ENCODE results near the gene MAP7D1. TPM values are rescaled to one million over a fixed set of nuclear protein-coding genes. Genes with fewer than 3 reads are reported as not detected.
"Not testable (repeated sequence)": the region's sequence is repeated elsewhere in the genome, so short reads cannot be mapped to it uniquely, and the experiment has no call there.

The MAP7D1 gene
- total RNA-seq, 1 donor from 2014 or later = 166 TPM

DNA sequence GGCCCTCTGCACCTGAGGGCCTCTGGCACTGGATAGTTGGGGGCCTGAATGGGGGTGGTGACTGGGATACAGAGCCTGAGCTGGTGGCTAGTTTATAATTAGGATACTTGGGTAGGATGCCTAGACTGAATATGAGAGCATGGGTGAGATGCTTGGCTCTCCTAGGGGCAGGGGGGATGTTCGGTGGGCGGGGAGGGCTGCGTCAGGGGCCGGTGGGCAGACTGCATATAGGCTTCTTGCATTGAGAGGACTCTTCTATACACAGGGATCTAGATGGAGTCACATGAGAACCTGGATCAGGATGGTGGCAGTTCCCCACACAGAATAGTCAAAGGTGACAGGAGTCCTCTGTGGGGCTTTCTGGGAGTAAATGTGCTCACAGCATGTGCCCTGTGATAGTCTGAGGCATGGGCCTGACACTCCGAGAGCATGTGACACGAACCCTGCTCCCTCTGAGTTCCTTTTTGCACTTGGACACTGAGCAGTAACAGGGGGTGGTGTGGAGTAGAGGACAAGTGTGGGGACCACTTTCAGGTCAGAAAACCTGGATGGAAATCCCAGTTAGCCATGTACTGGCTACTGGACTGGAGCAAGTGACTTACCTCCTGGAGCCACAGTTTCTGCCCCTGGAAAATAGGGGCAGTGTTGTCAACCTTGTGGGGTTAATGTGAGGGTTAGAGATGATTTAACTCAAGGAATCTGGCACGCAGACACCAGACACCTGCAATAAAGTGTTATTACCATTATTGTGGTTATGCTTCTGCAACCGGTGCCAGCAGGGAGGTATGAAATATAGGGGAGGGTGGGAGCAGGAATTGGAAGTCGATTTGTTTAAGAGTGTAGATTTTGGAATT, 2.2 kb downstream of the MAP7D1 start:
- DNase-seq (ENCODE audit: low read depth, low spot score) = no peak
- Mint-ChIP-seq H3K27me3 (ENCODE audit: low read depth) (no peaks in the 10 kb centered on the region), H3K4me1 (peaks cover 75% of the 10 kb centered on the region), H3K9me3 (no peaks in the 10 kb centered on the region), H3K4me3 (peak overlapping the region; percentile 95), H3K27ac (ENCODE audit: unreplicated experiment) (peak overlapping the region; percentile 27), H3K36me3 (ENCODE audit: low read depth) (peaks cover 4% of the 10 kb centered on the region)
- TF ChIP-seq CTCF (conservative IDR thresholded peaks at IDR 0.05) = no peak

DNA sequence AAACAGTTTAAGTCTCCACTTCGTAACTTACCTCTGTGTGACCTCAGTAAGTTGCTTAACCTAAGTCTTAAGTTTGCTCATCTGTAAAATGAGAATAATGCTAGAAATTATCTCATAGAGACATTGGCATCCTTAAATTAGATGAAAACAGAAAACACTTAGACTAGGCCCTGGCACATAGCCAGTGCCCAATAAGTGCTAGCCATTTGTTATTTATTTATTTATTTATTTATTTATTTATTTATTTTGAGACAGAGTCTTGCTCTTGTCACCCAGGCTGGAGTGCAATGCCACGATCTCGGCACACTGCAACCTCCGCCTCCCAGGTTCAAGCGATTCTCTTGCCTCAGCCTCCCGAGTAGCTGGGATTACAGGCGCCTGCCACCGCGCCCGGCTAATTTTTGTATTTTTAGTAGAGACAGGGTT, 2.9 kb downstream of the MAP7D1 start:
- H3K4me1 Mint-ChIP-seq = peaks cover 70% of the 10 kb centered on the region
- H3K9me3 Mint-ChIP-seq; H3K36me3 Mint-ChIP-seq (ENCODE audit: low read depth); H3K27me3 Mint-ChIP-seq (ENCODE audit: low read depth); DNase-seq (ENCODE audit: low read depth, low spot score); H3K27ac Mint-ChIP-seq (ENCODE audit: unreplicated experiment): not testable (repeated sequence)
- H3K4me3 Mint-ChIP-seq = peak overlapping the region; percentile 95

GRCh38 chr1:36159614-36160387, 3.8 kb downstream of the MAP7D1 start:
- Mint-ChIP-seq H3K27ac (ENCODE audit: unreplicated experiment) (peak overlapping the region; percentile 5), H3K36me3 (ENCODE audit: low read depth) (peaks cover 7% of the 10 kb centered on the region), H3K4me1 (peaks cover 66% of the 10 kb centered on the region), H3K4me3 (peak overlapping the region; percentile 91), H3K27me3 (ENCODE audit: low read depth) (no peaks in the 10 kb centered on the region), H3K9me3 (no peaks in the 10 kb centered on the region)
- TF ChIP-seq CTCF (conservative IDR thresholded peaks at IDR 0.05) = no peak
- DNase-seq (ENCODE audit: low read depth, low spot score) = no peak

DNA sequence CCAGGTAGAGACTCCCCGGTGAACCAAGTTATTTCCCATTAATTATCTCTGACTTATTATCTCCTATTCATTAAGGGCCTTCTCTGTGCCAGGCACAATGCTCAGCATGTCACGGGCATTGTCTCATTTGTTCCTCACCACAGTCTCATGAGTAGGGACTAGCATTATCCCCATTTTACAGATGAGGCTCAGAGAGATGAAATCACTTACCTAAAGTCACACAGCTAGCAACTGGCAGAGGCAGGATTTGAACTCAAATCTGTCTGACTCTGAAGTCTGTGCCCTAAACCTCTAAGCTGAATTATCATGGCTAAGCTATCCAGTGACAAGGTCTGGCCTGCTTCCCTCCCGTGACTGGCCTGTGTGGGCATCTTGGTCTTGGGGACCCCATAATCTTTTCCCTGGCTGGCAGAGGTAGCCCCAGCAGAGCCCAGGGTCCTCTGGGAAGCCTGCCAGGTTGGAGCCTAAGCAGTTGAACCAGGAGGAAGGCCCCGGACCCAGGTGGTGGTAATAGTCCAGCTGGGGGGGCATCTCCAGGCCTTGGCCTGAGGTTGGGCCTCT, 4.5 kb downstream of the MAP7D1 start:
- H3K36me3 Mint-ChIP-seq (ENCODE audit: low read depth) = peaks cover 7% of the 10 kb centered on the region
- H3K27me3 Mint-ChIP-seq (ENCODE audit: low read depth) = no peaks in the 10 kb centered on the region
- no peaks in the 10 kb centered on the region for H3K9me3 Mint-ChIP-seq
- DNase-seq (ENCODE audit: low read depth, low spot score) = no peak
- peak overlapping the region; percentile 84 for H3K27ac Mint-ChIP-seq (ENCODE audit: unreplicated experiment)
- no peak for TF ChIP-seq CTCF (conservative IDR thresholded peaks at IDR 0.05)
- H3K4me1 Mint-ChIP-seq = peaks cover 60% of the 10 kb centered on the region
- peak overlapping the region; percentile 91 for H3K4me3 Mint-ChIP-seq

GRCh38 chr1:36160949-36161485, 5.1 kb downstream of the MAP7D1 start:
- Mint-ChIP-seq H3K27me3 (ENCODE audit: low read depth) (no peaks in the 10 kb centered on the region), H3K36me3 (ENCODE audit: low read depth) (peaks cover 7% of the 10 kb centered on the region), H3K4me1 (peaks cover 63% of the 10 kb centered on the region), H3K27ac (ENCODE audit: unreplicated experiment) (peak overlapping the region; percentile 84), H3K4me3 (peak overlapping the region; percentile 91), H3K9me3 (no peaks in the 10 kb centered on the region)
- peak; percentile 36 for DNase-seq (ENCODE audit: low read depth, low spot score)
- peak; percentile 23 for TF ChIP-seq CTCF (conservative IDR thresholded peaks at IDR 0.05)

Measured in neural crest cell (in vitro differentiated cells).